K562 (cell line): ENCODE data around the gene DIS3L2. TPM values are rescaled to one million over a fixed set of nuclear protein-coding genes. Genes with fewer than 3 reads are reported as not detected.

Source experiments
- ATAC-seq: fragments of 200-7000 bp; cut with Tn5 transposase; 3 replicates; pipeline ENCODE4 v1.9.1; 2020; ENCODE audit warnings: moderate library complexity
- BruUV-seq: library from RNA; stranded (reverse); fragments of 400-500 nt; replicated peaks from 2 replicates; lab custom pipeline; 2021; lab: Mats Ljungman, UMichigan
- CTCF ChIA-PET: fragments of 300-600 bp; formaldehyde crosslinking; extraction: SDS; loops from one replicate; lab custom pipeline; 2021; ENCODE audit warnings: low intra/inter-chr PET ratio; lab: Yijun Ruan, JAX
- POLR2A ChIA-PET: fragments of 300-600, 350-650 bp; sonication (Branson Sonifier 250); formaldehyde crosslinking; extraction: SDS; loops from one replicate; lab custom pipeline; 2021; ENCODE audit warnings: antibody characterized with exemption, inconsistent platforms; lab: Yijun Ruan, JAX
- DNase-seq, 4 experiments: peaks; one replicate each; pipeline versions ENCODE4 v3.0.0 to v3.0.0-alpha.2; 2011 to 2018; ENCODE audit warnings: low spot score in 3 of 4, mixed read lengths in 3 of 4; ENCODE audit errors: extremely low read depth in 1 of 4
- FAIRE-seq: peaks from 2 replicates; lab custom pipeline; 2011; peaks lifted over from hg19 to GRCh38; lab: Jason Lieb, UNC
- H2AFZ ChIP-seq: 2 replicates; pipeline ENCODE4 v1.6.0; 2011; ENCODE audit warnings: low read depth, low read length, control low read depth, inconsistent platforms
- H3K27ac ChIP-seq: fragments of 200-600 bp; 3 replicates; pipeline ENCODE4 v1.8.0; 2011; ENCODE audit warnings: low read depth, mild to moderate bottlenecking, control low read depth, inconsistent platforms, low read length, moderate library complexity, mixed read lengths; ENCODE audit errors: extremely low read depth
- H3K27me3 ChIP-seq, 2 experiments: fragments of 300-600 bp in 1 of 2; 2 replicates in 1 of 2; 3 replicates in 1 of 2; pipeline versions ENCODE4 v1.6.0 to v1.8.0; 2011; ENCODE audit warnings: inconsistent platforms in 2 of 2, low read length in 2 of 2, mild to moderate bottlenecking in 1 of 2, mixed read lengths in 1 of 2, moderate library complexity in 1 of 2; ENCODE audit not compliant: control insufficient read depth in 2 of 2, insufficient read depth in 2 of 2
- H3K36me3 ChIP-seq: fragments of 300-600 bp; 3 replicates; pipeline ENCODE4 v1.8.0; 2011; ENCODE audit warnings: mild to moderate bottlenecking, low read length, inconsistent platforms; ENCODE audit not compliant: control insufficient read depth, insufficient read depth
- H3K4me1 ChIP-seq, 2 experiments: fragments of 200-600 bp in 1 of 2; replicated peaks in 1 of 2; 2 replicates in 1 of 2; 3 replicates in 1 of 2; pipeline versions ENCODE4 v1.5.1 to v1.8.0; 2011; ENCODE audit warnings: inconsistent platforms in 2 of 2, low read length in 2 of 2, mild to moderate bottlenecking in 1 of 2, mixed read lengths in 1 of 2, moderate library complexity in 1 of 2; ENCODE audit not compliant: control insufficient read depth in 2 of 2, insufficient read depth in 2 of 2
- H3K4me2 ChIP-seq: 2 replicates; pipeline ENCODE4 v1.6.1; 2011; ENCODE audit warnings: low read length, control low read depth, inconsistent platforms, mixed read lengths; ENCODE audit not compliant: insufficient read depth
- H3K4me3 ChIP-seq: fragments of 200-600 bp; sonication (generic), shearing (Covaris generic); 2 replicates; pipeline ENCODE4 v1.5.1; 2016; ENCODE audit warnings: control low read depth, inconsistent platforms
- H3K79me2 ChIP-seq: fragments of 200-600 bp; 3 replicates; pipeline ENCODE4 v1.8.0; 2011; ENCODE audit warnings: low read length, inconsistent platforms; ENCODE audit not compliant: control insufficient read depth, insufficient read depth
- H3K9ac ChIP-seq, 2 experiments: 2 replicates each; pipeline versions ENCODE4 v1.6.0 to v1.6.1; 2011; ENCODE audit warnings: low read depth in 2 of 2, low read length in 2 of 2, control low read depth in 1 of 2, inconsistent platforms in 1 of 2, mild to moderate bottlenecking in 1 of 2, mixed read lengths in 1 of 2; ENCODE audit not compliant: insufficient read depth in 1 of 2
- H3K9me1 ChIP-seq: one replicate; pipeline ENCODE4 v1.6.0; 2011; ENCODE audit warnings: inconsistent platforms, mild to moderate bottlenecking, low read length, moderate library complexity; ENCODE audit not compliant: control insufficient read depth, insufficient read depth
- H3K9me3 ChIP-seq: replicated peaks from 2 replicates; pipeline ENCODE4 v1.5.1; 2011; ENCODE audit warnings: low read depth, low read length, inconsistent platforms; ENCODE audit not compliant: control insufficient read depth, insufficient read depth
- H4K20me1 ChIP-seq: replicated peaks from 2 replicates; pipeline ENCODE4 v1.6.1; 2011; ENCODE audit warnings: low read length, inconsistent platforms, mixed read lengths; ENCODE audit not compliant: control insufficient read depth, insufficient read depth
- C11orf30 ChIP-seq: fragments of 450-650 bp; IDR thresholded peaks from 2 replicates; pipeline ENCODE4 v1.6.1; 2016; ENCODE audit warnings: low read depth, mild to moderate bottlenecking
- FUS ChIP-seq: fragments of 200-400 bp; formaldehyde crosslinking; optimal IDR thresholded peaks from 2 replicates; pipeline ENCODE3; 2017; ENCODE audit warnings: low read depth, low read length
- GTF2F1 ChIP-seq: IDR thresholded peaks from 2 replicates; pipeline ENCODE4 v1.6.1; 2011; ENCODE audit warnings: low read depth, low read length, improper control_type of control experiment
- JUNB ChIP-seq: fragments of 450-650 bp; formaldehyde crosslinking; conservative IDR thresholded peaks from 2 replicates; pipeline ENCODE4 v1.4.0; 2020; ENCODE audit warnings: mild to moderate bottlenecking
- MLLT1 ChIP-seq, 2 experiments: fragments of 450-650 bp; IDR thresholded peaks; 2 replicates each; pipeline ENCODE4 v1.6.1; 2016
- U2AF1 ChIP-seq: fragments of 200-400 bp; formaldehyde crosslinking; optimal IDR thresholded peaks from 2 replicates; pipeline ENCODE3; 2017; ENCODE audit warnings: mild to moderate bottlenecking, low read depth, low read length, moderate library complexity
- ZNF184 ChIP-seq: sonication (generic); formaldehyde crosslinking; IDR thresholded peaks from 2 replicates; pipeline ENCODE4 v1.5.0; 2020; ENCODE audit warnings: missing genetic modification reagents
- ZNF224 ChIP-seq: sonication (generic); formaldehyde crosslinking; IDR thresholded peaks from 2 replicates; pipeline ENCODE4 v1.8.0; 2022; ENCODE audit warnings: mild to moderate bottlenecking, missing genetic modification reagents
- ZNF282 ChIP-seq: sonication (generic); formaldehyde crosslinking; IDR thresholded peaks from 2 replicates; pipeline ENCODE4 v1.8.1; 2023; ENCODE audit warnings: missing genetic modification reagents
- WGBS: fragments of 100-300 bp; shearing (Covaris generic); methylation state at CpG from one replicate; pipeline ENCODE4 v1.1.6; 2016; ENCODE audit warnings: low coverage, mixed read lengths; ENCODE audit not compliant: insufficient coverage; ENCODE audit errors: missing lambda C conversion rate; 5-methylcytosine and 5-hydroxymethylcytosine counted together
- in situ Hi-C: fragments of 300-500 bp; cut with MboI; formaldehyde crosslinking; loops from 4 replicates; pipeline ENCODE4 v1.15.0; 2018; ENCODE audit warnings: inconsistent platforms, mixed read lengths
- intact Hi-C: fragments of 100-400 bp; cut with micrococcal nuclease; formaldehyde crosslinking; loops from 2 replicates; pipeline ENCODE4 v1.14.2; 2022
- polyA plus RNA-seq, 8 experiments: library from polyadenylated mRNA; depleted of rRNA in 4 of 8; stranded (reverse) in 5 of 8; unstranded in 3 of 8; fragments of >200 nt; fragmentation: Nextera tagmentation in 2 of 8; fragmentation: Illumina TruSeq in 1 of 8; extraction: Ambion mirVana in 2 of 8; extraction: Trizol in 1 of 8; gene quantifications; 2 replicates each; pipeline versions ENCODE4 v1.2.1 to v1.2.3, GENCODE V29; 2011 to 2014; ENCODE audit warnings: inconsistent platforms in 1 of 8, missing spikeins in 1 of 8
- total RNA-seq, 7 experiments: library from RNA; depleted of rRNA in 6 of 7; stranded (reverse); fragments of >200 nt in 6 of 7; fragmentation: Illumina TruSeq in 2 of 7; extraction: Trizol in 2 of 7; gene quantifications; 2 replicates each; pipeline versions ENCODE4 v1.2.1 to v1.2.3, GENCODE V29; 2011 to 2021; ENCODE audit warnings: low replicate concordance in 1 of 7
- TF ChIP-seq, protein P1 (sequence below): fragments of 250-450 bp; sonication (Bioruptor Pico); IDR thresholded peaks from 2 replicates; pipeline ENCODE4 v1.8.0; 2021; ENCODE audit warnings: moderate library complexity, mild to moderate bottlenecking, inconsistent platforms
- TF ChIP-seq, protein P2 (sequence below): fragments of 450-650 bp; IDR thresholded peaks from 2 replicates; pipeline ENCODE4 v1.6.1; 2014; ENCODE audit warnings: low read depth, mild to moderate bottlenecking, moderate library complexity, borderline replicate concordance
- TF ChIP-seq, protein P3 (sequence below): fragments of 250-450 bp; sonication (Bioruptor Pico); IDR thresholded peaks from 2 replicates; pipeline ENCODE4 v1.5.0; 2021

The DIS3L2 gene
- total and polyA plus RNA-seq, 9 of the 15 experiments (the other 6 are each of a cell fraction or from before 2014, with no cell fraction given): 1.5 to 19.2 (median 11.2) TPM

DNA sequence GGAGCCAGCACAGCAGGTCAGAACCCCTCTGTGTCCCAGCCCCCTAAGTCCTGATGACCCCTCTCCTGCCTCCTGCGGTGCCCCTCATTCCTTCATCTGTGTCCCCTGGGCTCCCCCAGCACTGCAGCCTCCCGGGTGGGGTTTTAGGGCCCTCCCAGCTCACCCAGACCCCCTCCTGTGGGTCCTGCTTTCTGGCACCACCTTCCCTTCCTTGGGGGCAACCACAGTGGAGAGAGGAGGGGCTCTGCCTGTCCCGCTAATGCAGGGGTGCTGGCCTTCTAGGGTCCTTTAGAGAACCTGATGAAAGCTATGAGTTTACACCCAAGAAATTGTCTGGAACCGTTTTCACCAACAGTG, 374.3 kb downstream of the DIS3L2 start:
- 89% methylated on average over 3 of the region's 4 CpGs for WGBS
- in situ Hi-C loops: no loop called here

More for the DNA sequence above, 374.3 kb downstream of the DIS3L2 start:
- no peak for DNase-seq
- Histone ChIP-seq H3K4me2 (no peak overlapping the region), H3K27me3 (no peaks in the 10 kb centered on the region), H3K9me3 (no peaks in the 10 kb centered on the region), H3K9ac (no peak overlapping the region), H3K27ac (no peak overlapping the region), H2AFZ (no peak overlapping the region), H3K36me3 (no peaks in the 10 kb centered on the region), H3K4me1 (peaks cover 0 to 7% of the 10 kb centered on the region in 2 experiments; a peak in 2 of 5 replicates), H3K79me2 (no peaks in the 10 kb centered on the region), H3K4me3 (no peak overlapping the region), H4K20me1 (no peaks in the 10 kb centered on the region), H3K9me1 (no peaks in the 10 kb centered on the region)
- intact Hi-C loops: no loop called here
- no peak for FAIRE-seq
- CTCF ChIA-PET: interaction anchor here (0.6 kb wide), 1 partner anchor 103 kb away, joined by 3 read pairs; no protein-coding TSS in a partner anchor
- no TSS peak for BruUV-seq
- POLR2A ChIA-PET: no interaction called here
- TF ChIP-seq ZNF184 (CRISPR knock-in tag) (no peak), C11orf30 (no peak), ZNF224 (CRISPR knock-in tag) (no peak), U2AF1 (no peak), GTF2F1 (no peak), MLLT1 (IDR thresholded peaks at IDR 0.05) (no peak), JUNB (no peak), FUS (no peak), ZNF282 (CRISPR knock-in tag) (no peak)
- TF ChIP-seq, protein P1, sequence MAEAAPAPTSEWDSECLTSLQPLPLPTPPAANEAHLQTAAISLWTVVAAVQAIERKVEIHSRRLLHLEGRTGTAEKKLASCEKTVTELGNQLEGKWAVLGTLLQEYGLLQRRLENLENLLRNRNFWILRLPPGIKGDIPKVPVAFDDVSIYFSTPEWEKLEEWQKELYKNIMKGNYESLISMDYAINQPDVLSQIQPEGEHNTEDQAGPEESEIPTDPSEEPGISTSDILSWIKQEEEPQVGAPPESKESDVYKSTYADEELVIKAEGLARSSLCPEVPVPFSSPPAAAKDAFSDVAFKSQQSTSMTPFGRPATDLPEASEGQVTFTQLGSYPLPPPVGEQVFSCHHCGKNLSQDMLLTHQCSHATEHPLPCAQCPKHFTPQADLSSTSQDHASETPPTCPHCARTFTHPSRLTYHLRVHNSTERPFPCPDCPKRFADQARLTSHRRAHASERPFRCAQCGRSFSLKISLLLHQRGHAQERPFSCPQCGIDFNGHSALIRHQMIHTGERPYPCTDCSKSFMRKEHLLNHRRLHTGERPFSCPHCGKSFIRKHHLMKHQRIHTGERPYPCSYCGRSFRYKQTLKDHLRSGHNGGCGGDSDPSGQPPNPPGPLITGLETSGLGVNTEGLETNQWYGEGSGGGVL (CRISPR knock-in tag): no peak
- TF ChIP-seq, protein P2, sequence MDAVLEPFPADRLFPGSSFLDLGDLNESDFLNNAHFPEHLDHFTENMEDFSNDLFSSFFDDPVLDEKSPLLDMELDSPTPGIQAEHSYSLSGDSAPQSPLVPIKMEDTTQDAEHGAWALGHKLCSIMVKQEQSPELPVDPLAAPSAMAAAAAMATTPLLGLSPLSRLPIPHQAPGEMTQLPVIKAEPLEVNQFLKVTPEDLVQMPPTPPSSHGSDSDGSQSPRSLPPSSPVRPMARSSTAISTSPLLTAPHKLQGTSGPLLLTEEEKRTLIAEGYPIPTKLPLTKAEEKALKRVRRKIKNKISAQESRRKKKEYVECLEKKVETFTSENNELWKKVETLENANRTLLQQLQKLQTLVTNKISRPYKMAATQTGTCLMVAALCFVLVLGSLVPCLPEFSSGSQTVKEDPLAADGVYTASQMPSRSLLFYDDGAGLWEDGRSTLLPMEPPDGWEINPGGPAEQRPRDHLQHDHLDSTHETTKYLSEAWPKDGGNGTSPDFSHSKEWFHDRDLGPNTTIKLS: no peak
- TF ChIP-seq, protein P3, sequence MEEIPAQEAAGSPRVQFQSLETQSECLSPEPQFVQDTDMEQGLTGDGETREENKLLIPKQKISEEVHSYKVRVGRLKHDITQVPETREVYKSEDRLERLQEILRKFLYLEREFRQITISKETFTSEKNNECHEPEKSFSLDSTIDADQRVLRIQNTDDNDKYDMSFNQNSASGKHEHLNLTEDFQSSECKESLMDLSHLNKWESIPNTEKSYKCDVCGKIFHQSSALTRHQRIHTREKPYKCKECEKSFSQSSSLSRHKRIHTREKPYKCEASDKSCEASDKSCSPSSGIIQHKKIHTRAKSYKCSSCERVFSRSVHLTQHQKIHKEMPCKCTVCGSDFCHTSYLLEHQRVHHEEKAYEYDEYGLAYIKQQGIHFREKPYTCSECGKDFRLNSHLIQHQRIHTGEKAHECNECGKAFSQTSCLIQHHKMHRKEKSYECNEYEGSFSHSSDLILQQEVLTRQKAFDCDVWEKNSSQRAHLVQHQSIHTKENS (CRISPR knock-in tag): no peak
- ATAC-seq: no peak
